HG03025 (cell line): ENCODE results near the gene LOX.

Experiments used
- ATAC-seq: cut with Tn5 transposase; IDR thresholded peaks from one replicate; pipeline ENCODE4 v1.9.1; 2021; ENCODE audit warnings: mild to moderate bottlenecking, moderate library complexity; ENCODE audit not compliant: unreplicated experiment, low FRiP score

The LOX gene

DNA sequence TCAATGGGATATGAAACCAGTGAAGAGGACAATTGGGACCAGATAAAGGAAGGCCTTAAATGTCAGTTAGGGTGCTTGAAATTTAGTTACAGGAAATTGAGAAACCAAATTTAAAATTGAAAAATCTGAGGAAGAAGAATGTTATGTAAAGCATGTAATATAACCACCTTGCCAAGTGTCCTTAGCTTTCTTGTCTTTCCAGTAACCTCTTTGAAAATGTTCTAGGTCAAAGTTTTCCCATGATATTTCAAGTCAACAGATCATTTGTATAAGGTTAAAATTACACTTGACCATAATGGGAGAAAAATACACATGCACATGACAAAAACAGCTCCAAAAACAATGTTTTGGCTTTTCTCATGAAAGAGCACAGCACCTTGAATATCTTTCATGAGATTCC is 21.1 kb downstream of the LOX start:
- no peak for ATAC-seq

DNA sequence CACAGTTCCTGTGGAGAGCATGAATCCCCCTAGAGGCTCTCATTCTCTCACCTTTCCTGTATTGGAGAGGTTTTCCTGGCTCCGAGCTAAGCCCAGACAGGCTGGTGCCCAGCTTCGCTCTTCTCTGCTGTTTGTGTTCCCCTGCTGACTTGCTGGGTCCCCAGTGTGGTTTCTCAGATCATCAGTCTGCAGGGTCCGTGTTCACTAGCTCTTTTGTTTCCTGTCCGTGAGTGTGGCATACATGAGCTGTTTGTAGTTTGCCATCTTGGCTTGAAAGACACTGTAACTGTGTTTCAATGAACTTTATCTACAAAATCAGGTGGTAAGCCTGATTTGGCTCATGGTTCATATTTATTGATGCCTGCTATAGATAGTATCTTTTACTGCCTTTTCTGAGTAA is 23.8 kb downstream of the LOX start:
- no peak for ATAC-seq

DNA sequence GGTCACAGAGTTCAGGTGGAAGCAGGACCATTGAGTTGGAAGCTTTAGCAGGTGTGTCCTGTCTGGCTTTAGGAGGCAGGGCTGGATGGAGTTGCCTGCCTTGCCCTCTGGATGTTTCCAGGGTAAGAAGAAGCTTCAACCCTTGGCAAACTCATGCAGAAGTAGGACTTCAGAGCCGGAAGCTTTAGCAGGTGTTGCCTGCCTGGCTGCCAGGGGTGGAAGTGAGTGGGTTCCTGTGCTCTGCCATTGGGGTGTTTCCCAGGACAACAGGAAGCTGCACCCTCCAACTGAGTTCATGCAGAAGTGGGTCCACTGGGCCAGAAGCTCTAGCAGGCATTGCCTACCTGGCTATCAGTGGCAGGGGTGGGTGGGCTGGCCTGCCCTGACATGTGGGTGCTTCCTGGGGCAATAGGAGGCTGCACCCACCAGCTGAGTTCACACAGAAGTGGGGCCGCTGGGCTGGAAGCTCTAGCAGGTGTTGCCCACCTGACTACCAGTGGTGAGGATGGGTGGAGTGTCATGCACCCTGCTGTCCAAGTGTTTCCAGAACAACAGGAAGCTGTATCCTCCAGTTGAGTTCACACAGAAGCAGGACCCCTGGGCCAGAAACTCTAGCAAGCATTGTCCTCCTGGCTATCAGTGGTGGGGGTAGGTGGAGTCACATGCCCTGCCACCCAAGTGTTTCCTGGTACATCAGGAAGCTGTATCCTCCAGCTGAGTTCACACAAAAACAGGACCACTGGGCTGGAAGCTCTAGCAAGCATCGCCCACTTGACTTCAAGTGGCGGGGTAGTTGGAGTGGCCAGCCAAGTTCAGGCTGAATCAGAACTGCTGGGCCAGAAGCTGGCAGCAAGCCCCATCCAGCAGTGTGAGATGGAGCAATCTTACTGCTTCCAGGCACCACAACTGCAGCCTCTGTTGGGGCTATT is 24.6 kb downstream of the LOX start:
- no peak for ATAC-seq

DNA sequence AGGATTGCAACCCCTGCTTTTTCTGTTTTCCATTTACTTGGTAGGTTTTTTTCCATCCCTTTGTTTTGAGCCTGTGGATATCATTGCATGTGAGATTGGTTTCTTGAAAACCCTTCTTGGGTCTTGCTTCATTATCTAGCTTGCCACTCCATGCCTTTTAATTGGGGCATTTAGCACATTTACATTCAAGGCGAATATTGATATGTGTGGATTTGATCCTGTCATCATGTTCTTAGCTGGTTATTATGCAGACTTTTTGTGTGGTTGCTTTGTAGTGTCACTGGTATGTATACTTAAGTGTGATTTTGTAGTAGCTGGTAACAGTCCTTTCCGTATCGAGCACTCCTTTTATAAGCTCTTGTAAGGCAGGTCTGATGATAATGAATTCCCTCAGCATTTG is 26.5 kb downstream of the LOX start:
- ATAC-seq: no peak

DNA sequence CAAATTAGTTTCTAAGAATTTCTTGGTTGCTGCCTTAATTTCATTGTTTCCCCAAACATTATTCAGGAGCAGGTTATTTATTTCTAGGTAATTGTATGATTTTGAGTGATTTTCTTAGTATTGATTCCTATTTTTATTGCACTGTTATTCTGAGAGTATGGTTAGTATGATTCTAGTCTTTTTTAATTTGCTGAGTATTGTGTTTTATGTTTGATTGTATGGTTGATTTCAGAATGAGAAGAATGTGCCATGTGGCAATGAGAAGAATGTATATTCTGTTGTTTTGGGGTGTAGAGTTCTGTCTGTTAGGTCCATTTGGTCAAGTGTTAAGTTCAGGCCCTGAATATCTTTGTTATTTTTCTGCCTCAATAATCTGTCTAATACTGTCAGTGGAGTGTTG is 27.1 kb downstream of the LOX start:
- no peak for ATAC-seq

DNA sequence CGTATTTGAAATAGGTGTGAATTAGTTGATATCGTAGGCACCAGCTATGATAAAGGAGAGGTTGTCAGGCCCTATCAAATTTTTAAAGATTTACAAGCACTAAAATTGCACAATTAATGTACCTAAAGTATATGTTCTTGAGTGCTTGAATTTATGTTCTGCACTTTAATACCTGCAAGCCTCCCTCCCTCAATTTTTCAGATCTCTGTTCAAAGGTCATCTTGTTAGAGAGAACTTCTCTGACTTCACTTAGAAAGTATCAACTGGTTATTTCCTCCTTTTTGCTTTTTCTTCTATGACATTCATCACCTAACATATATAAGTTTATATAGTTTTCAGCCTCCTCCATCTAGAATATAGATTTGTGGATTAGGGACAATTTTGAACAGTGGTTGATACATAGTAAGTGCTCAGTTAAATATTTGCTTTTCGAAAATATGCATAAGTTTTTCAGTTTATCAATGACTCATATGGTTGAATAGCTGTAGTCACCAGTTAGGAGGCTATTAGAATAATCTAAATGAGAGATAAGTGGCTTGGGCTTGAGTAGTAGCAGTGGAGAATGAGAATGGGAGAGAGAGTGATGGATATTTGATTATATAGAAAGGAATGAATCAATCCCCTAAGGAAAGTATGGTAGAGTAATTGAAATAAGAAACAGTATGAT is 37.3 kb downstream of the LOX start:
- no peak for ATAC-seq

DNA sequence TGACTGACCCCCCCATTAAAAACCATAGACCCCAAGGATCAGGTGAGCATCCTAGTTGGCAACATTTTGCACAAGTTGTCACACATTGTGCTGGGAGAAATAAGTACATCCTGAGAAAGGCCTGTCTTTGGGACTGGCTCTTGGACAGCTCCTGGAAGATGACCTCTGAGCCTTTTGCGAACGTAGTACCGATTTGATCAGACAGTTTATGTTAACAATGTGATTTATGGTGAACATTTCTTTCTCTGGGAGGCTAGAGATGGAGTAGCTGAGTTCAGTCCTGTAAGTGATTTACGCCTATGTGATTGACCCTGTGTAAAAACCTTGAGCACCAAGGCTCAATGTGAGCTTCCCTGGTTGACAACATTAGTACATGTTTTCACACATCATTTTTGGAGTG is 41.7 kb downstream of the LOX start:
- no peak for ATAC-seq

DNA sequence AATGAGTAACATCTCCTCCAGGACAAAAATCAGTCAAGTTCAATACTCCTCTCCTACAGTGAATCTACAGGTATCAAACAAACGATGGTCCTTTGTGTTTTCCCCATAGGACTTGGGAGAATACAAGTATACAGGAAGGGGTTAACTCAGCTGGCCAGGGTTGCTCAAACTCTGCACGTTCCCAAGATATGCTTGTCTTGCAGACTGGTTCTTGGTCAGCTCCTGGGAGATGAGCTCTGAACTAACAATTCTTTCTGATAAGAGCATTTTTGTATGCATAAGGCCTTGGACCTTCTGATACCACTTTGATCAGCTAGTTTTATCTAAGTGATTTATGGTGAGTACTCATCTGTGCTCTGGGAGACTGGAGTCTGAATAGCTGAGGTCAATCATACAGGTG is 42.1 kb downstream of the LOX start:
- no peak for ATAC-seq

DNA sequence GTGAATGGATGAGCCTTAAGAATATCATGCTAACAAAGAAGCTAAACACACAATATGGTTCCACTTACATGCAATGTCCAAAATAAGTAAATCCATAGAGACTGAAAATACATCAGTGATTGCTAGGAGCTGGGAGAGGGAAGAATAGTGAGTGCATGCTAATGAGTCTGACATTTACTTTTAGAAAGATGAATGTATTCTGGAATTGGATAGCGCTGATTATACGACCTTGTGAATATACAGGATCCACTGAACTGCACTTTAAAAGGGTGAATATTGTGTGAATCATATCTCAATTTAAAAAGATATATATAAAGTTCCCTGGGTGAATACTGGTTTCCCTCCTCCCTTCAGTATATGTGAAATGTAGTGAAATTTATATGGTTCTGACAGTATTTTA is 46.2 kb downstream of the LOX start:
- ATAC-seq: no peak

DNA sequence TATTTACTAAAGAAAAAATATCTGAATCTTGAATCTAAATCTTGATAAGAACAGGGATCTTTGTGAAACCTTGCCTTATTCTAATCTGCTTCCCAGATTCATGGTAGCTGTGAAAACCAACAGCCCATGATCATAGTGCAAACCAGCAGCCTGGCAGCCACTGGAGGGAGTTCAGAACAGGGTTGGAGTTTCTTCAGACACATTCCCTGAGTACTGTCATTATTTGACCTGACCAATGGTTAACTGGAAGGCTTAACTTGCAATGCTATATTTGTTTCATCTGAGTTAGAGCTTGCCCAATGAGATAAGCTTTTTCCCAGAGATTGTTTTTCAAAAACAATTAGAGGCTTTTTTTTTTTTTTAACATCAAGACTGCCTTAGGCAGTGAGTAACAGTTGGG is 47.8 kb downstream of the LOX start:
- ATAC-seq: no peak

DNA sequence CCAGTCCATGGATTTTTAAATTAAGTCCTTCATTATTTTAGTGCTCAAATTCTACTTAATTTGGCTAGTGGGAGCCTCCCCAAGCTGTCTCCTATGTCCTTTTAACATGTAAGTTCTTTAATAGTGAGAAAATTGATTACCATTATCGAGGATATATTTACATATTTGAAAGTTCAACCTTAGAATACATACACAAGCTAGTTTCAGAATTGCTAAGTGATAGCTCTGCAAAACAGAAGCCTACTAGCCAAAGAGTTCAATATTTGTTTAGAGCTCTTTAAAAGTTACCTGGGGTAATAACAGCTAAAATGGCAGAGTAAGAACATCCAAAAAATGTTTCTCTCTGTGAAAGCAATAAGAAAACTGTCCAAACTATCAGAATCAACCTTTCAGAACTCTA is 48.2 kb downstream of the LOX start:
- no peak for ATAC-seq

DNA sequence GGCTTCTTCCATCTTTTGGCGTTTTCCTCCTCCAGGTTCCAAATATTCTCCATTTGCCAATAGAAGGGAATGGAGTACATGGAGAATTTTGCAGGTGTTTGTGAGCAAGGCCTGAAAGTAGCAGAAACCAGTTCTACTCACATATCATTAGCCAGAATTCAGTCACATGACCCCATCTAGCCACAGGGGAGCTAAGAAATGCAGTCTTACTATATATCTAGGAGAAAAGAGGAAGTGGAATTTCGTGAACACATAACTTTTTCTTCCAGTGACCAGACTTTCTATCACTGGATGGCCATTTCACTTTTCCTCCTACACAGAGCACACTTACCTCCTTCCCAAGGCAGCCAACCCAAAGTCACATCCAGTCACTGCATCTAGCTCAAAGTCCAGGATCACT is 55.1 kb downstream of the LOX start:
- ATAC-seq: no peak

DNA sequence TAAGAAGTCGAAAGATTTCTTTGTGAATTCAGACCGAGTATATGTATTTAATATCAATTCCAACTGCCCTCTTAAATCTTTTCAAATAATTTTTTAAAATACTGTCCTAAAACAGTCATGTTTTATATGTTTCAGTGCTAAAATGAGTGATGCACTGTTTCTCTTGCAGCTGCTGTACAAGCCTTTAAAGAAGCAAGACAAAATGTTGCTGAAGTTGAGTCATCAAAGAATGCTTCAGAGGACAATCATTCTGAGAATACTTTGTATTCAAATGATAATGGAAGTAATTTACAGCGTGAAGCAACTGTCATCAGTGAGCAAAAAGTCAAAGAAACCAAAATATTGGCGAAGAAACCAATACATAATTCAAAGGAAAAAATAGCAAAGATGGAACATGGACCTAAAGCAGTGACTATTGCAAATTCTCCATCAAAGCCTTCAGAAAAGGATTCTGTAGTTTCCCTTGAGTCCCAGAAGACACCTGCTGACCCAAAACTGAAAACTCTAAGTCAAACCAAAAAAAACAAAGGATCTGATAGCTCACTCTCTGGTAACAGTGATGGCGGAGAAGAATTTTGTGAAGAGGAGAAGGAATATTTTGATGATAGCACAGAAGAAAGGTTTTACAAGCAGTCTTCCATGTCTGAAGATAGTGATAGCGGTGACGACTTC is 58.0 kb downstream of the LOX start:
- no peak for ATAC-seq

DNA sequence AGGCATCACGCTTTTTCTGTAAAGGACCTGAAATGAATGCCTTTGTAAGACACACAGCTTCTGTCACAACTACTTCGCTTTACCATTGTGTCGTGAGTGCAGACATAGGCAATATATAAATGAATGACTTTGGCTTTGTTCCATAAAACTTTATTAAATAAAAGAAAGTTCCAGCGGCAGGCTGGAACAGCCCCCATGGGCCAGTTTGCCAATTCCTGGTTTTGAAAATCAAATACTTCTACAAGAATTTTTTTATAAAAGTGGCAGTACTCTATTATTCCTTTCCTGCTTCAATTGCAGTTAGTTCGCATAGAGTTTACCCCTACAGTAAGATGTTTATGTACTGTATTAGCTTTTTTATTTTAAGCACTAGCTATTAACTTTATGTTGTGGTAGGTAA is 62.6 kb downstream of the LOX start:
- ATAC-seq: no peak

DNA sequence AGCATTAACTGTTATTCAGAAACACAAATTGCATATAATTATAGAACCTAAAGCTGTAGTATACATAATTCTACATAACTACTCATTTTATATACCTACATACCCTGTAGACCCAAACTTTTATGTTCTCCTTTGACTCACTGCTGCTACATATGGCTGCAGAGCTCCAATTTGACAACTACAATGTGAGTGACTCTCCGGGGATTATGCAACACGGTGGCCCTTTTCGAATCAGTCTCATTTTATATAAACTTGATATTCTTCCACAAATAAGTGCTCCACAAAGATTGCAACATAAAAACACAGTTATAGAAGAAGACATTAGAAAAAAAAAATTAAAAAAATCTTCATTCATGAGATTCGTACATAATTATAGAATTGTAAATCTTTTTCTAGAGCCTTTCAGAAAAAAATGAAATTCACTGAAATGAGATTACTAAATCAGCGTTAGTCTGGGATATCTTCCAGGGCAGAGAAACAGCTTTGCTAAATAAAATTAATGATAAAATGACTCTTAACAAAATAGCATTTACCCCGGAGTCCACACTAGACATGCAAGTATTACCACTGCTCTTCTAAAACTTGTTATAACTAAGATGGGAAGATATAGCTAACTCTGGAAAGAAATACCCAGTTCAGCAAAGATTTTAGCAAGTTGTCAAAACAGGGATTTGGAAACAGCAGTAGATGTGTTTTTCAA is 63.7 kb downstream of the LOX start:
- no peak for ATAC-seq
